ENCODE data around the gene SLBP. TPM values are rescaled to one million over a fixed set of nuclear protein-coding genes. Genes with fewer than 3 reads are reported as not detected.

SLBP gene
- total RNA-seq, 1 donor from 2014 or later: 132 TPM

DNA sequence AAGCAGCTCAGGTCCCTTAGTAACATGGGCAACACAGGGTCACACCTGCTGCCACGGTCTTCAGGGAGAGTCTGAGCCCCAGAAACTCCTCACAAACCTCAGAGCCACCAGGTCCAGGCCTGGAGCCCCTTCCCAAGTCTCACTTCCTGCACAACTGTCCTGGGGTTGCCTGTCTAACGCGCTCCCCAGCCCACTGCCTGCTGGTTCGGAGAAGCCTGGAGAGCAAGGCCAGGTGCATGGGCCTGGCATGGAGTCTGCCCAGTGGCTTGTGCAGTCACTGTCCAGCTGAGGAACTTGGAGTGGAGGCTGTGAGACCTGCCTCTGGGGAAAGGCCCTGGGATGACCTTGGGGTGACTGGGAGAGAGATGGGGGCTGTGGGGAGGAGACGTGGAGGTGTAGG, 56.0 kb downstream of the SLBP start:
- intact Hi-C loops (cut with micrococcal nuclease): no loop called here

DNA sequence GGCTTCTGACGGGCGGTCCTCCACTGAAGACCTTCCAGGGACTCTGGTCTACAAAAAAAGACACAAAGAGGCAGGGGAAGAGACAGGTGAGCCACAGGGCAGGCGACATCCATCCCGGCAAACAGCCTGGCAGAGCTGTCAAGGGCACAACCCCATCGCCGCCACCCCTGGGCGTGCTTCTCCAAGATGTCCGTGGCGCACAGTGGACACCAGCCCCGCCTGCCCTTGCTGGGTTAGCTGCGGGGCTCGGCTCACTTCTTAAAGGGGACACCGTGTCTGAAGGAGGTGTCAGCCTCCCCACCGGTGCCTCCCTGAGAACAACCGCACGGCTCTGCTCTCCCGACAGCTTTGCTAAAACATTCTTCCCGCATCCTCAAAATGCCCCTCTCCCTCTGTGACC, 56.4 kb downstream of the SLBP start:
- intact Hi-C loops (cut with micrococcal nuclease): no loop called here

DNA sequence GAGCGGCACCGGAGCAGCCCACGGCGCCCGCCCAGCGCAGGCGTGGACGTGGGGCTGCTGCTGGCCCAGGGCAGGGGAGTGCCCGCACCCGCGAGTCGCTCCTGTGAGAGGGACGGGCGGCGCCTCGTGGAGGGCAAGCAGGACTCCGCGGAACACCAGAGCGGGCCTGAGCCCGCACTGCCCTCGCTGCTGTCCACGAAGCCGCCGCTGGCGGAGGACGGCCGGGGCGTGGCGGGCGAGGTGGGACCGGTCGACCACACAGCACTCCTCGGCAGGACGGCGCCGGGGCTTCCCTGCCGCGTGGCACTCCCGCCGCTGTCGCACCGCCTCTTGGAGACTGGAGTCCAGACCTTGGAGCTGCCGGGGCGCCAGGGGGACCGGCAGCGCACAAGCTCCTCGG, 57.0 kb downstream of the SLBP start:
- intact Hi-C loops (cut with micrococcal nuclease): no loop called here

DNA sequence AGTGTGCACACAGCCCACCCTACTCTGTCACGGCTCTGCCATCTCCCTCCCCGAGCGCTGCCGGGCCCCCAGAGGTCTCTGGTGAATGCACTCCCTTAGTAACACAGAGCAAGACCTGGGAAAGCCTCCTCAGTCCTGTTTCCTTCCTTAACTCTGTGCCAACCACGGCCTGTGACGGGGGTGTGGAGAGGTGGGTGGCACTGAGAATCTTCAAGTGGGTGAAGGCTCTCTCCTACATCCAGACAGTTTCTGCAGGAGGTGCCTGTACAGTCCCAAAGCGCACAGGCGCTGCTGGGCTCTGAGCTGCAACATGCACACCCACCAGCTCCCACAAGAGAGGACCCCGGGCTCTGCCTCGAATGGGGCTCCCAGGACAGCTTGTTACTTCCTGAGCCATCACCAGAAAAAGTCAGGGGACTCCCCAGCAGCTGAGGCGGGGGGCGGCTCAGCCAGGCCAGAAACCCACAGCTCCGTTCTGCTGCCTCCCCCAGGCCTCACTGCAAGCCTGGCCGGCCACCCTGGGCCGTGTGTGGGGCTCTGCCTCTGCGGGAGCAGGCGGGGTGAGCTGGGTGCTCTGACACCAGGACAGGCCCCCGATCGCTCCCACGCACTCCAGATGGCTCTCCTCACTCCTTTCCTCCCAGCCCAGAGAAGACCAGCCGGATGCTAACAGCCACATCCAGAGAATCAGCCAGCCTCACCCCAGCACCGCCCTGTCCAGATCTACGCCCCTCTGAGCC, 57.7 kb downstream of the SLBP start:
- intact Hi-C loops (cut with micrococcal nuclease): no loop called here

- intact Hi-C loops (cut with micrococcal nuclease): no loop called here
These were observed 58.3 kb downstream of the SLBP start for GRCh38 chr4:1653776-1654175.

DNA sequence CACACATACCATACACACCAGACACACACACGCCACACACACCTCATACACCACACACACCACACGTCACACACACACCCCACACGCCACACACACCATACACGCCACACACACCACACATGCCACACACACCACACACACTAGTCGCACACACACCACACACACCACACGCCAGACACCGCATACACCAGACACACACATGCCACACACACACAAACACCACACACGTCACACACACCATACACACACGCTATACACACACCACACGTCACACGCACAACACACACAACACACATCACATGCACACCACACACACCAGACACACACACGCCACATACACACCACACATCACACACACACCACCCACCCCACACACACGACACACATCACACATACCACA, 60.0 kb downstream of the SLBP start:
- intact Hi-C loops (cut with micrococcal nuclease): no loop called here

DNA sequence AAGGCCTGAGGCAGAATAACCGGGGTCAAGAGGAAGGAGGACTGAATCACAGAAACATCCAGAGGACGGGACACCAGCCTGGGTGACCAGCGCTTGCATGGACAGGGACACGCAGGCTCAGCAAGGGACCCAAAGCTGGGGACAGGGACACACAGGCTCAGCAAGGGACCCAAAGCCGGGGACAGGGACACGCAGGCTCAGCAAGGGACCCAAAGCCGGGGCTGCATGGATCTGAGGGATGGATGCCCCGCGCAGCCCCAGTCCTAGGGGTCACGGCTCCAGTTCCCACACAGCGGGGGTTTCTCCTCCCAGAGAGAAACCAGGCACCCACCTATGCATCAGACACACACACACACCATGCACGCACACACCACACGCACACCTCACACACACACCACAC, 60.5 kb downstream of the SLBP start:
- intact Hi-C loops (cut with micrococcal nuclease): no loop called here

GRCh38 chr4:1648962-1649361, 63.2 kb downstream of the SLBP start:
- intact Hi-C loops (cut with micrococcal nuclease): no loop called here

DNA sequence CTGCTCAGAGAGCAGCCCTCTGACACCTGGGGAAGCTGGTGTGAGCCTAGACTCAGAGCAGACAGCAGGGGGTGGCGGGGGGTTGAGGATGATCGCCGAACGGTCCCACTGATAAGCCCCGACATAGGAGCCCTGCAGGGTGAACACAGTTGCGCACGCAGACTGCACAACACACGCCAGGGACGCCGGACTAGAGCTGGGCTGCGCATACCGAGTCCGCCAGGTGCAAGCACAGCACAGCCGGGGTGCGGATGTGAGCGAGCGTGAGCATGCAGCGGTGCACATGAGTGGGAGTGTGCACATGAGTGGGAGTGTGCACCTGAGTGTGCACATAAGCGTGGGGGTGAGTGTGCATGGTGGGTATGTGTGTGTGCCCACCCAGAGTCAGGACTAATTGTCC, 64.7 kb downstream of the SLBP start:
- intact Hi-C loops (cut with micrococcal nuclease): no loop called here

GRCh38 chr4:1646690-1647089, 65.4 kb downstream of the SLBP start:
- intact Hi-C loops (cut with micrococcal nuclease): no loop called here

GRCh38 chr4:1644891-1645657, 67.0 kb downstream of the SLBP start:
- intact Hi-C loops (cut with micrococcal nuclease): no loop called here

DNA sequence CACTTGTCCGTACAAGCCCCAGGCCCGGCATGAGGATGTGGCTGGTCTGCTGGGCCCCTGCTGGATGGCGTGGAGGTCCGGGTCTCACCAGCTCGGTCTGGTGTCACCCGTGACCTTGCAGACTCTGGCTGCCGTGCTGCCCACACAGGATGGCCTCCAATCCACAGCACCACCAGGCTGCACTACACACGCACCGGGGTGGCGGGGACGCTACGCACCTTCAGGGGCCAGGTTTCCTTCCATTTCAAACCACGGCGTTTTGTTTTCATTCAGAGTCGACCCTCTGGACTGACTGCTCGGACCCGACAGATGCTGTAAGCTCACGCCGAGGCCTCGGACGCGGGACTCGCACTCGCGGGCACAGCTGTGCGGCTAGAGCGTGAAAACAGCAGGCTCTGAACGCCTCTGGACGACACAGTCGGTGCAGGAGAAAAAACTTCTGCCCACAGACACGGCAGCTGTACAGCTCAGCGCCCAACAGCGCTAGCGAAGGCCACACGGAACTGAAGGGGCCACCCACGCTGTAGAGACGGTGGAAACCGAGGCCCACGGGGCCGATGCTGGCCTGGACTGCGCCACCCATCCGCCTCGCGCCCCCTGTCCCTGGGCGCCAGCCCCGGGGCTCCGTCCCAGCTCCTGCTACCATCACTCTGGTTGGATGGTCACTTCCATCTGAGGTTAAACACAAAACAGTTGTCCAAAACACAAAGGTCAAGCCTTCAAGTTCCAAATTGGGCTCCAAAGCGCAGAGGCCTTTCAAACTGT, 68.0 kb downstream of the SLBP start:
- intact Hi-C loops (cut with micrococcal nuclease): no loop called here

Other genes starting within 250 kb of the SLBP start
- gene FAM53A, start 28.0 kb downstream of the SLBP start, total RNA-seq: 0.95 and 2.7 TPM in 2 replicates
- 21.5 and 23.6 TPM in 2 replicates for gene TMEM129, start 9.0 kb upstream of the SLBP start, total RNA-seq
- gene TACC3, start 9.2 kb upstream of the SLBP start, total RNA-seq: 220 and 221 TPM in 2 replicates
- 0.30 and 0.91 TPM in 2 replicates for gene FGFR3, start 81.0 kb upstream of the SLBP start, total RNA-seq
- 63.5 and 64.1 TPM in 2 replicates for gene LETM1, start 143.8 kb upstream of the SLBP start, total RNA-seq
- 237 and 238 TPM in 2 replicates for gene NSD2, start 159.1 kb upstream of the SLBP start, total RNA-seq

Data from T-helper 2 cell treated with Interferon-gamma antibody and Interleukin-4, amounts not matched to agents 100 ng/mL and 5 ng/mL, for 36 hours (primary cell).